Thoracic aorta (tissue), 2 donors: ENCODE data around the gene TSPO2. TPM values are rescaled to one million over a fixed set of nuclear protein-coding genes. Genes with fewer than 3 reads are reported as not detected.

Experiments
- ATAC-seq: fragments of 150-250 bp; one replicate; pipeline ENCODE4 v1.8.0; 2017; ENCODE audit warnings: low read depth; ENCODE audit not compliant: insufficient number of reproducible peaks, low FRiP score
- DNase-seq: peaks from one replicate; pipeline ENCODE4 v3.0.0-alpha.2; 2020; ENCODE audit warnings: low spot score
- H3K27ac ChIP-seq, 2 donors: fragments of 200-600 bp; sonication (generic); 1 replicate in 1 of 2; 2 replicates in 1 of 2; pipeline ENCODE4 v1.5.1; 2016; ENCODE audit warnings: mild to moderate bottlenecking in 2 of 2, moderate library complexity in 2 of 2
- H3K27me3 ChIP-seq: fragments of 200-600 bp; sonication (generic); replicated peaks from 2 replicates; pipeline ENCODE4 v1.6.0; 2016; ENCODE audit warnings: mild to moderate bottlenecking; ENCODE audit not compliant: insufficient read depth
- H3K36me3 ChIP-seq: fragments of 200-600 bp; sonication (generic); one replicate; pipeline ENCODE4 v1.5.1; 2016
- H3K4me1 ChIP-seq, 2 donors: fragments of 200-600 bp; sonication (generic); 1 replicate in 1 of 2; 2 replicates in 1 of 2; pipeline versions ENCODE4 v1.5.1 to v1.6.0; 2016; ENCODE audit warnings: low read depth in 2 of 2, mild to moderate bottlenecking in 1 of 2; ENCODE audit not compliant: control insufficient read depth in 1 of 2
- H3K4me3 ChIP-seq: fragments of 200-600 bp; sonication (generic); 2 replicates; pipeline ENCODE4 v1.5.1; 2016; ENCODE audit warnings: mild to moderate bottlenecking
- H3K9me3 ChIP-seq: fragments of 200-600 bp; sonication (generic); 2 replicates; pipeline ENCODE4 v1.5.1; 2016
- total RNA-seq, 2 donors: library from RNA; depleted of rRNA; stranded (reverse); fragments of >200 nt; gene quantifications; one replicate each; pipeline versions ENCODE4 v1.1.0 to v1.2.3, GENCODE V29; 2016
- TF ChIP-seq, protein P1 (sequence below): fragments of 200-600 bp; sonication (generic); IDR thresholded peaks from one replicate; pipeline ENCODE4 v1.5.1; 2019; ENCODE audit warnings: antibody characterized with exemption

The TSPO2 gene
- total RNA-seq, 2 donors from 2014 or later = not detected

DNA sequence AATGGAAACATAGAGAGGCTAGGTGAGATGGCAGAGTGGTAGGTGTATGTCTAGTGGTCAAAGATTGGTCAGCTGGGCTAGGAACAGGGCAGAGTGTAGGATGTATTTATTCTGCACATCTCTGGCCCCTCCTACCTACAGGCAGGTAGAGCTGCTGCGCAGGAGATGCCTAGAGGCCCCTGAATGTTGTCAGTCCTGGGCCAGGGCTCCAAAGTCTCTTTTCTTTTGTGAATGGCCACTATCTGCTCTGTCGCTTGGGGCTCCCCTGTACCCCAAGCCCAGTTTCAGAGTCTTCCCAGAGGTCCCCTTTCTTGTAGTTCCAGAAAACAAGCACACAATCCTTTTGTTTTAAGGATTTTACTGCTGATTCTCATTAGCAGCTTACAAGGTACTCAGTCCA lies 5.0 kb downstream of the TSPO2 start:
- no peak overlapping the region for H3K4me3 ChIP-seq
- H3K36me3 ChIP-seq = no peaks in the 10 kb centered on the region
- ATAC-seq = no peak
- no peak for DNase-seq
- H3K9me3 ChIP-seq = no peaks in the 10 kb centered on the region
- no peak overlapping the region for H3K27ac ChIP-seq
- TF ChIP-seq, protein P1, sequence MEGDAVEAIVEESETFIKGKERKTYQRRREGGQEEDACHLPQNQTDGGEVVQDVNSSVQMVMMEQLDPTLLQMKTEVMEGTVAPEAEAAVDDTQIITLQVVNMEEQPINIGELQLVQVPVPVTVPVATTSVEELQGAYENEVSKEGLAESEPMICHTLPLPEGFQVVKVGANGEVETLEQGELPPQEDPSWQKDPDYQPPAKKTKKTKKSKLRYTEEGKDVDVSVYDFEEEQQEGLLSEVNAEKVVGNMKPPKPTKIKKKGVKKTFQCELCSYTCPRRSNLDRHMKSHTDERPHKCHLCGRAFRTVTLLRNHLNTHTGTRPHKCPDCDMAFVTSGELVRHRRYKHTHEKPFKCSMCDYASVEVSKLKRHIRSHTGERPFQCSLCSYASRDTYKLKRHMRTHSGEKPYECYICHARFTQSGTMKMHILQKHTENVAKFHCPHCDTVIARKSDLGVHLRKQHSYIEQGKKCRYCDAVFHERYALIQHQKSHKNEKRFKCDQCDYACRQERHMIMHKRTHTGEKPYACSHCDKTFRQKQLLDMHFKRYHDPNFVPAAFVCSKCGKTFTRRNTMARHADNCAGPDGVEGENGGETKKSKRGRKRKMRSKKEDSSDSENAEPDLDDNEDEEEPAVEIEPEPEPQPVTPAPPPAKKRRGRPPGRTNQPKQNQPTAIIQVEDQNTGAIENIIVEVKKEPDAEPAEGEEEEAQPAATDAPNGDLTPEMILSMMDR = no peak
- H3K4me1 ChIP-seq = peaks cover 0 to 8% of the 10 kb centered on the region in 2 donors
- no peaks in the 10 kb centered on the region for H3K27me3 ChIP-seq

- Histone ChIP-seq H3K36me3 (no peaks in the 10 kb centered on the region), H3K4me3 (no peak overlapping the region), H3K27ac (no peak overlapping the region), H3K27me3 (no peaks in the 10 kb centered on the region), H3K4me1 (peaks cover 0 to 14% of the 10 kb centered on the region in 2 donors), H3K9me3 (no peaks in the 10 kb centered on the region)
- no peak for ATAC-seq
- TF ChIP-seq, protein P1 = no peak
- no peak for DNase-seq
Measured at GRCh38 chr6:41047745-41048732, 5.8 kb downstream of the TSPO2 start.

- Histone ChIP-seq H3K36me3 (no peaks in the 10 kb centered on the region), H3K27me3 (no peaks in the 10 kb centered on the region), H3K9me3 (no peaks in the 10 kb centered on the region), H3K4me1 (peaks cover 0 to 14% of the 10 kb centered on the region in 2 donors), H3K27ac (no peak overlapping the region), H3K4me3 (no peak overlapping the region)
- TF ChIP-seq, protein P1 = no peak
- DNase-seq = no peak
- no peak for ATAC-seq
Measured at GRCh38 chr6:41049521-41049920, 7.3 kb downstream of the TSPO2 start.

DNA sequence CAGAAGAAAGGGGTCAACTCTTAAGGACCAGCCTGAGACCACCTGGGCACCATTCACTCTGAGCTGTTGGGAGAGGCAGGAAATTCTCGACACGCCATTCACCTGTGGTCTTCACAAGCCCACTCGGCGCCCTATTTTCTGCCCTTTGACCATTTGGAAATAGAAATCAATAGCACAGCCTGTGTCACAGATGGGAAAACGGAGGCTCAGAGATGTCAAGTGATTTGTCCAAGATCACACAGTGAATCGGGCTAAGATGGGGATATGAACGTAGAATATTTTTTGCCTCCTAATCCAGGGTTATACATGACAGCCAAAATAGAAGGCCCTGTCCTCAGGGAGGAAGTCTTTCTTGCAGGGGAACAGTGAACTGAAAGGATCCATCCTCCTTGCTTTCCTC lies 7.7 kb downstream of the TSPO2 start:
- H3K9me3 ChIP-seq = no peaks in the 10 kb centered on the region

GRCh38 chr6:41050536-41050935 lies 8.3 kb downstream of the TSPO2 start:
- DNase-seq = no peak
- no peak for ATAC-seq
- H3K36me3 ChIP-seq = no peaks in the 10 kb centered on the region
- H3K4me3 ChIP-seq = no peak overlapping the region
- no peaks in the 10 kb centered on the region for H3K27me3 ChIP-seq
- TF ChIP-seq, protein P1 = no peak
- no peaks in the 10 kb centered on the region for H3K9me3 ChIP-seq
- H3K27ac ChIP-seq = no peak overlapping the region
- peaks cover 0 to 14% of the 10 kb centered on the region in 2 donors for H3K4me1 ChIP-seq

More for the DNA sequence above, 7.7 kb downstream of the TSPO2 start:
- Histone ChIP-seq H3K27me3 (no peaks in the 10 kb centered on the region), H3K27ac (no peak overlapping the region), H3K36me3 (no peaks in the 10 kb centered on the region), H3K4me1 (peaks cover 0 to 14% of the 10 kb centered on the region in 2 donors), H3K4me3 (no peak overlapping the region)
- ATAC-seq (no peak), DNase-seq (no peak)
- TF ChIP-seq, protein P1 = no peak
